GM12892 (cell line): ENCODE results near the gene CTNNA3.

ENCODE experiments used
- POLR2A ChIP-seq: IDR thresholded peaks from 2 replicates; pipeline ENCODE4 v1.6.1; 2011; ENCODE audit warnings: low read depth, low read length, control low read depth
- POLR2AphosphoS5 ChIP-seq: IDR thresholded peaks from 2 replicates; pipeline ENCODE4 v1.6.1; 2011; ENCODE audit warnings: low read depth, low read length, control low read depth
- TAF1 ChIP-seq: IDR thresholded peaks from 2 replicates; pipeline ENCODE4 v1.6.1; 2011; ENCODE audit warnings: low read depth, mild to moderate bottlenecking, control low read depth, low read length, borderline replicate concordance

DNA sequence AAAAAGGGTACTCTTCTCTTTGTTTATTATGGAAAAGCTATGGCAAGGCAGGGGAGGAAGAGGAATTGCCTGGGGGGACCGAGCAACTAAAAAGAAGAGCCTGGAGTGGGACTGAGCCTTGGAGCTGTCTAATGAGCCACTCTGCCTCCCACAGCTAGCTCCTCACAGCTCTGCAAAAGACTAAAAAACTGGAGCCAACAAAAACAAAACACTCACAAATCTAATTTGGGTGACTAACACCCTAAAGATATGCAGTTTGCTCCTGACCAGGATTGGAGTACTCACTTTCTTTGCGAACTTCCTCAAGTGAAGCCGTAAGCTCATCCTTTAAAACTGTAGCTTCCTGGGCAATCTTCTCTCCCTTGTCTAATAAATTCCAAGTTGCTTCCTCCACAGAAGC is 89.4 kb downstream of the CTNNA3 start:
- no peak for TF ChIP-seq POLR2AphosphoS5
- no peak for TF ChIP-seq POLR2A
- TF ChIP-seq TAF1 = no peak
